ENCODE measurements around the gene SLC29A3. TPM values are rescaled to one million over a fixed set of nuclear protein-coding genes. Genes with fewer than 3 reads are reported as not detected.

SLC29A3 gene
- total RNA-seq, 1 donor from 2014 or later: 6.2 TPM

- no peak for DNase-seq (ENCODE audit: extremely low read depth, low read depth, low spot score)
Observed at GRCh38 chr10:71389768-71390460, 70.9 kb downstream of the SLC29A3 start.

- no peak for DNase-seq (ENCODE audit: extremely low read depth, low read depth, low spot score)
Observed at GRCh38 chr10:71390461-71390835, 71.4 kb downstream of the SLC29A3 start.

- DNase-seq (ENCODE audit: extremely low read depth, low read depth, low spot score): no peak
Observed at GRCh38 chr10:71390921-71391690, 72.0 kb downstream of the SLC29A3 start.

- DNase-seq (ENCODE audit: extremely low read depth, low read depth, low spot score): no peak
Observed at GRCh38 chr10:71391701-71392100, 72.6 kb downstream of the SLC29A3 start.

GRCh38 chr10:71392292-71392691 lies 73.2 kb downstream of the SLC29A3 start:
- no peak for DNase-seq (ENCODE audit: extremely low read depth, low read depth, low spot score)

- DNase-seq (ENCODE audit: extremely low read depth, low read depth, low spot score): no peak
Observed at GRCh38 chr10:71392791-71393781, 74.0 kb downstream of the SLC29A3 start.

- DNase-seq (ENCODE audit: extremely low read depth, low read depth, low spot score): no peak
Observed at GRCh38 chr10:71393841-71394475, 74.9 kb downstream of the SLC29A3 start.

GRCh38 chr10:71394926-71395562 lies 76.0 kb downstream of the SLC29A3 start:
- DNase-seq (ENCODE audit: extremely low read depth, low read depth, low spot score): no peak

GRCh38 chr10:71395621-71396020 lies 76.6 kb downstream of the SLC29A3 start:
- no peak for DNase-seq (ENCODE audit: extremely low read depth, low read depth, low spot score)

- DNase-seq (ENCODE audit: extremely low read depth, low read depth, low spot score): no peak
Observed at GRCh38 chr10:71396084-71396710, 77.1 kb downstream of the SLC29A3 start.

GRCh38 chr10:71396711-71397295 lies 77.7 kb downstream of the SLC29A3 start, which contains the start of gene CDH23:
CDH23 (plus strand) TSS chr10:71396920; CDS start chr10:71439832, 42,912 bp downstream.
- no peak for DNase-seq (ENCODE audit: extremely low read depth, low read depth, low spot score)

GRCh38 chr10:71397296-71398212 lies 78.5 kb downstream of the SLC29A3 start:
- DNase-seq (ENCODE audit: extremely low read depth, low read depth, low spot score): no peak

- no peak for DNase-seq (ENCODE audit: extremely low read depth, low read depth, low spot score)
Observed at GRCh38 chr10:71398976-71399375, 79.9 kb downstream of the SLC29A3 start.

GRCh38 chr10:71399946-71400345 lies 80.9 kb downstream of the SLC29A3 start:
- no peak for DNase-seq (ENCODE audit: extremely low read depth, low read depth, low spot score)

- no peak for DNase-seq (ENCODE audit: extremely low read depth, low read depth, low spot score)
Observed at GRCh38 chr10:71401056-71401455, 82.0 kb downstream of the SLC29A3 start.

GRCh38 chr10:71402005-71402404 lies 82.9 kb downstream of the SLC29A3 start:
- DNase-seq (ENCODE audit: extremely low read depth, low read depth, low spot score): no peak

- no peak for DNase-seq (ENCODE audit: extremely low read depth, low read depth, low spot score)
Observed at GRCh38 chr10:71404503-71405295, 85.6 kb downstream of the SLC29A3 start.
